Progenitor cell of endocrine pancreas (in vitro differentiated cells): Measurements from ENCODE around the gene PAXX. TPM values are rescaled to one million over a fixed set of nuclear protein-coding genes. Genes with fewer than 3 reads are reported as not detected.
A peak's percentile ranks its signal among the peaks of the same experiment; 100 is the strongest.

ENCODE experiments used
- DNase-seq: peaks from one replicate; pipeline ENCODE4 v3.0.0; 2021; ENCODE audit warnings: low spot score; ENCODE audit not compliant: unreplicated experiment
- H3K27ac Mint-ChIP-seq: 2 replicates; pipeline ENCODE4 v1.8.0; 2021; ENCODE audit warnings: mild to moderate bottlenecking, moderate library complexity, mixed read lengths
- H3K27me3 Mint-ChIP-seq: 2 replicates; pipeline ENCODE4 v1.8.0; 2021; ENCODE audit warnings: mixed read lengths
- H3K36me3 Mint-ChIP-seq: 2 replicates; pipeline ENCODE4 v1.8.0; 2022; ENCODE audit warnings: mixed read lengths; ENCODE audit not compliant: insufficient read depth
- H3K4me1 Mint-ChIP-seq: 2 replicates; pipeline ENCODE4 v1.8.0; 2021; ENCODE audit warnings: low read depth, mixed read lengths
- H3K4me3 Mint-ChIP-seq: 2 replicates; pipeline ENCODE4 v1.8.0; 2021; ENCODE audit warnings: low read depth, mild to moderate bottlenecking, moderate library complexity, mixed read lengths
- H3K9me3 Mint-ChIP-seq: 2 replicates; pipeline ENCODE4 v1.8.0; 2021; ENCODE audit warnings: low read depth, mixed read lengths
- CTCF ChIP-seq: fragments of 200-600 bp; sonication (generic); IDR thresholded peaks from one replicate; pipeline ENCODE4 v1.5.0; 2021; ENCODE audit warnings: antibody characterized with exemption, mild to moderate bottlenecking; ENCODE audit not compliant: unreplicated experiment
- total RNA-seq: library from RNA; stranded (reverse); gene quantifications from 2 replicates; pipeline ENCODE4 v1.2.1, GENCODE V29; 2021

Gene PAXX
- total RNA-seq, 1 donor from 2014 or later: 54.9 TPM

- no peaks in the 10 kb centered on the region for H3K36me3 Mint-ChIP-seq
- no peak overlapping the region for H3K4me3 Mint-ChIP-seq
- peaks cover 3% of the 10 kb centered on the region for H3K27me3 Mint-ChIP-seq
- H3K27ac Mint-ChIP-seq: no peak overlapping the region
- no peaks in the 10 kb centered on the region for H3K9me3 Mint-ChIP-seq
- H3K4me1 Mint-ChIP-seq: peaks cover 2% of the 10 kb centered on the region
- no peak for TF ChIP-seq CTCF
- no peak for DNase-seq
Measured at GRCh38 chr9:137023157-137023556, 30.9 kb downstream of the PAXX start.

- no peaks in the 10 kb centered on the region for H3K36me3 Mint-ChIP-seq
- no peak for DNase-seq
- no peak for TF ChIP-seq CTCF
- no peak overlapping the region for H3K27ac Mint-ChIP-seq
- H3K4me1 Mint-ChIP-seq: peaks cover 2% of the 10 kb centered on the region
- H3K9me3 Mint-ChIP-seq: no peaks in the 10 kb centered on the region
- no peak overlapping the region for H3K4me3 Mint-ChIP-seq
- H3K27me3 Mint-ChIP-seq: peaks cover 3% of the 10 kb centered on the region
Measured at GRCh38 chr9:137023583-137023991, 31.4 kb downstream of the PAXX start.

GRCh38 chr9:137025517-137025966, 33.3 kb downstream of the PAXX start:
- no peak for TF ChIP-seq CTCF
- peaks cover 3% of the 10 kb centered on the region for H3K27me3 Mint-ChIP-seq
- H3K36me3 Mint-ChIP-seq: no peaks in the 10 kb centered on the region
- no peak for DNase-seq
- H3K27ac Mint-ChIP-seq: no peak overlapping the region
- H3K9me3 Mint-ChIP-seq: no peaks in the 10 kb centered on the region
- no peak overlapping the region for H3K4me3 Mint-ChIP-seq
- peaks cover 2% of the 10 kb centered on the region for H3K4me1 Mint-ChIP-seq

GRCh38 chr9:137026384-137026783, 34.2 kb downstream of the PAXX start:
- H3K27ac Mint-ChIP-seq: no peak overlapping the region
- no peaks in the 10 kb centered on the region for H3K36me3 Mint-ChIP-seq
- peaks cover 2% of the 10 kb centered on the region for H3K4me1 Mint-ChIP-seq
- H3K27me3 Mint-ChIP-seq: peaks cover 3% of the 10 kb centered on the region
- H3K4me3 Mint-ChIP-seq: no peak overlapping the region
- DNase-seq: no peak
- H3K9me3 Mint-ChIP-seq: no peaks in the 10 kb centered on the region
- TF ChIP-seq CTCF: no peak

GRCh38 chr9:137026828-137027227, 34.6 kb downstream of the PAXX start:
- Mint-ChIP-seq H3K4me1 (peaks cover 2% of the 10 kb centered on the region), H3K27me3 (peaks cover 3% of the 10 kb centered on the region), H3K27ac (no peak overlapping the region), H3K4me3 (peak overlapping the region; percentile 75), H3K36me3 (no peaks in the 10 kb centered on the region), H3K9me3 (no peaks in the 10 kb centered on the region)
- no peak for TF ChIP-seq CTCF
- no peak for DNase-seq
